ENCODE results near the gene FRS3. TPM values are rescaled to one million over a fixed set of nuclear protein-coding genes. Genes with fewer than 3 reads are reported as not detected.

Gene FRS3
- total RNA-seq, 2 donors from 2014 or later, result 2.6 to 5.3 TPM

DNA sequence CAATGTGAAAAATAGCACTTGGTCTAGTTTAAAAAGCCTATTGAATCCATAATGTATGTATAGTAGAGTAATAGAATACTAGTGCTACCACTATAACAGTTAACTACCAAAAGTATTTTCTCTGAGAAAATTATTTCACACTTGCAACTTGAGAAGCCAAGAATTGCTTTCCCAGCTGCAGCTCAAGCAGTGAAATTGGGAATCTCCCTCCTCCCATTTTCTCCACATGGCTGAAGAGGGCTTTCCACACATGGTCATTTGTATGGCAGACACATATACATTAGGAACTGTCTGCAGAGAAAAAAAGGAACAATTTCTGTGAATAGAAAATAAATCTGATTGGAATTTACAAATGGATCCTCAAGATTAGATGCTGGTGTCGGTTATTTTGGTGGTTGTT is 42.3 kb upstream of the FRS3 start:
- Histone ChIP-seq H3K36me3 (replicated peaks in 1 of 2; ENCODE audit: insufficient read depth in 1 of 2, low read depth in 2 of 2) (no peaks in the 10 kb centered on the region), H3K4me1 (no peaks in the 10 kb centered on the region), H3K4me3 (no peak overlapping the region), H3K9me3 (no peaks in the 10 kb centered on the region), H3K27ac (no peak overlapping the region), H3K27me3 (no peaks in the 10 kb centered on the region)
- intact Hi-C loops (cut with DNase I), result no loop called here
- WGBS, 2 donors, result 96 to 100% methylated on average over 1 of the region's 1 CpG
- DNase-seq (no peak), ATAC-seq (no peak)
- no peak for TF ChIP-seq POLR2A (IDR thresholded peaks at IDR 0.05)
- TF ChIP-seq, protein P1, sequence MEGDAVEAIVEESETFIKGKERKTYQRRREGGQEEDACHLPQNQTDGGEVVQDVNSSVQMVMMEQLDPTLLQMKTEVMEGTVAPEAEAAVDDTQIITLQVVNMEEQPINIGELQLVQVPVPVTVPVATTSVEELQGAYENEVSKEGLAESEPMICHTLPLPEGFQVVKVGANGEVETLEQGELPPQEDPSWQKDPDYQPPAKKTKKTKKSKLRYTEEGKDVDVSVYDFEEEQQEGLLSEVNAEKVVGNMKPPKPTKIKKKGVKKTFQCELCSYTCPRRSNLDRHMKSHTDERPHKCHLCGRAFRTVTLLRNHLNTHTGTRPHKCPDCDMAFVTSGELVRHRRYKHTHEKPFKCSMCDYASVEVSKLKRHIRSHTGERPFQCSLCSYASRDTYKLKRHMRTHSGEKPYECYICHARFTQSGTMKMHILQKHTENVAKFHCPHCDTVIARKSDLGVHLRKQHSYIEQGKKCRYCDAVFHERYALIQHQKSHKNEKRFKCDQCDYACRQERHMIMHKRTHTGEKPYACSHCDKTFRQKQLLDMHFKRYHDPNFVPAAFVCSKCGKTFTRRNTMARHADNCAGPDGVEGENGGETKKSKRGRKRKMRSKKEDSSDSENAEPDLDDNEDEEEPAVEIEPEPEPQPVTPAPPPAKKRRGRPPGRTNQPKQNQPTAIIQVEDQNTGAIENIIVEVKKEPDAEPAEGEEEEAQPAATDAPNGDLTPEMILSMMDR (IDR thresholded peaks at IDR 0.05), result no peak

DNA sequence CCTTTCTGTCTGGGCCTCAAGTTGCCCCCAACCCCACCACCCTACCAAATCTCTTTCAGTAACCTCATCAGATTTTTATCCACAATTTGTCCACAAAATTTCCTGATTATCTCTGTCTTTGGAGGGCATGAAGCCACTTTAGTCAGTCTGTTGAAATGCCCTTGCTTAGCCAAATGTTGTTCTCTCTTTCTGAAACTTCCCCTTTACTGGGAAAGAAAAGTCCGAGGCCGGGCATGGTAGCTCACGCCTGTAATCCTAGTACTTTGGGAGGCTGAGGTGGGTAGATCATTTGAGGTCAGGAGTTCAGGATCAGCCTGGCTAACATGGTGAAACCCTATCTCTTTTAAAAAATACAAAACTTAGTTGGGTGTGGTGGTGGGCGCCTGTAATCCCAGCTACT is 41.6 kb upstream of the FRS3 start:
- TF ChIP-seq, protein P1 (IDR thresholded peaks at IDR 0.05), result no peak
- TF ChIP-seq POLR2A (IDR thresholded peaks at IDR 0.05), result no peak
- 82 to 85% methylated on average over 4 of the region's 4 CpGs for WGBS, 2 donors

DNA sequence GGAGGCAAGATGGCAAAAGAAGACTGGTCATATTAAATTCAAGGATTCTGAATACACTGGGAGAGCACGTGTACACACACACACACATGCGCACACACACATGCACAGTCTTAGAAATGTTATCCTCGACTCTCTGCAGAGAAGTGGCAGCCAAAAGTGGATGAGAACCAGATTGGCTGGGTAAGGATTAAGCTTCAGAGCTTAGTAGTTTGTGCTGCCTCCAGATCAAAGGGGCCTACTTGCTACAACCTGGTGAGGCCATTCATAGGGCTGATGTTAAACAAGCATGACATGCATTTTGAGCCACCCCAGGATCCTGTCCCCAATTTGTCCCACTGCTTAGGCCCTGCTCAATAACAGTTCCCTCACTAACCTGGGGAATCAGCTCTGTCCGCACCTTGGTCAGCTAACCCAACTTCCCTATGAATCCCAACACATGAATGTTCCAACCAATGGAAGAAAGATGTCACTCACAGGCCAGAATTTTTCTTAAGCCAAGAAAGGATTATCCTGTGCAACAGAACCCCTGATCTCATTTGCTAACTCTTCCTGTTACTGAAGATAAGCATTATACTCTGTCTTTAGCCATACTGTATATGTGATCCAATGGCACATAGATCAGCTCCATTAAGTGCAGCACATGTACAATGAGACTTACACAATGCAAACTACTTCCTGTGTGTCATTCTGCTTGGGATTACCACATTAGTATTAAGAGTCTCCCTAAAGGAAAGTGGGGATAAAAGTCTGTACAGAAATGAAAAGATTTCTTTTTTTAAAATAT is 38.8 kb upstream of the FRS3 start:
- ATAC-seq (no peak), DNase-seq (no peak)
- Histone ChIP-seq H3K4me1 (no peaks in the 10 kb centered on the region), H3K4me3 (no peak overlapping the region), H3K9me3 (no peaks in the 10 kb centered on the region), H3K36me3 (replicated peaks in 1 of 2; ENCODE audit: insufficient read depth in 1 of 2, low read depth in 2 of 2) (no peaks in the 10 kb centered on the region), H3K27ac (no peak overlapping the region), H3K27me3 (no peaks in the 10 kb centered on the region)
- intact Hi-C loops (cut with DNase I), result no loop called here
- TF ChIP-seq POLR2A (IDR thresholded peaks at IDR 0.05), result no peak
- TF ChIP-seq, protein P1 (IDR thresholded peaks at IDR 0.05), result no peak
- 69 to 73% methylated on average over 4 of the region's 4 CpGs for WGBS, 2 donors

More for the DNA sequence above, 41.6 kb upstream of the FRS3 start:
- no peak overlapping the region for H3K4me3 ChIP-seq
- intact Hi-C loops (cut with DNase I), result no loop called here
- H3K27me3 ChIP-seq, result no peaks in the 10 kb centered on the region
- DNase-seq (no peak), ATAC-seq (no peak)
- H3K27ac ChIP-seq, result no peak overlapping the region
- no peaks in the 10 kb centered on the region for H3K36me3 ChIP-seq (replicated peaks in 1 of 2; ENCODE audit: insufficient read depth in 1 of 2, low read depth in 2 of 2)
- H3K9me3 ChIP-seq, result no peaks in the 10 kb centered on the region
- no peaks in the 10 kb centered on the region for H3K4me1 ChIP-seq

DNA sequence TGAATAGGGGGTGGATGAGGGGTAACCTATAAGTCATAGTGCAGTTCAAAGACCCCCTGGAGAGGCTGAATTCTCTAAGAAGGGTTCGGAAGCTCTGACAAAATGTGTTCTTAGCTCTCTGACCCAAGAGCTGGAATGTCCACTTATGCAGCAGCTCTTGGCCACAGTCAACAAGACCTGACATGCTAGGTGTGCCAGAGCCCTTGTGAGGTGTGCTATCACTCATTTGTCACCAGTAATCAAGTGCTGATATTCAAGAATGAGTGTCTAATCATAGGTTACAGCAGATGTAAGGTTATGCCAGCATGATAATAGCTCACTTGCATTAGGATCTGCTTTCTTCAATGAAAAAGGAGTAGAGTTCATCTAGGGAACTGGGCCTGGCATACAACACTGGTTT is 35.9 kb upstream of the FRS3 start:
- Histone ChIP-seq H3K36me3 (replicated peaks in 1 of 2; ENCODE audit: insufficient read depth in 1 of 2, low read depth in 2 of 2) (no peaks in the 10 kb centered on the region), H3K27ac (no peak overlapping the region), H3K4me1 (no peaks in the 10 kb centered on the region), H3K27me3 (no peaks in the 10 kb centered on the region), H3K9me3 (no peaks in the 10 kb centered on the region), H3K4me3 (no peak overlapping the region)
- no peak for DNase-seq
- intact Hi-C loops (cut with DNase I), result no loop called here
- 88 to 100% methylated on average over 1 of the region's 1 CpG for WGBS, 2 donors
- TF ChIP-seq, protein P1 (IDR thresholded peaks at IDR 0.05), result no peak
- TF ChIP-seq POLR2A (IDR thresholded peaks at IDR 0.05), result no peak
- no peak for ATAC-seq

DNA sequence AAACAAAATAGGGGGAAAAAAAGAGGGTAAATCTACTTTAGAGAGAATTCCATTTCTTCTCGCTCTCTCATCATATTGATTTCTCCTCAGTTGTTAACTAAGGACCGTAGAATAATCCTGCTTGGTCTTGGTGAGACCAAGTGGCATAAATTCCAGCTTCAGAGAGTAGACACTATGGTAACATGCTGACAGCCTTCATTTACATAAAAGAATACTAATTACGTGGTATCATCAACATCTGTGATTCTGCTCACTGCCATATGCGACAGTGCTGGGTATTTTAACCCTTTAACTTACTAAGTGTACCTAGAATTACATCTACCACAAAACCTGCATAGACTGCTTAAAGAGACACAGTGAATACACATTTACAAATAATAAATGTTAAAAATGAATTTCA is 34.9 kb upstream of the FRS3 start:
- intact Hi-C loops (cut with DNase I), result no loop called here
- Histone ChIP-seq H3K4me3 (no peak overlapping the region), H3K27ac (no peak overlapping the region), H3K27me3 (no peaks in the 10 kb centered on the region), H3K4me1 (no peaks in the 10 kb centered on the region), H3K36me3 (replicated peaks in 1 of 2; ENCODE audit: insufficient read depth in 1 of 2, low read depth in 2 of 2) (no peaks in the 10 kb centered on the region), H3K9me3 (no peaks in the 10 kb centered on the region)
- DNase-seq (no peak), ATAC-seq (no peak)
- 68 to 69% methylated on average over 4 of the region's 4 CpGs for WGBS, 2 donors
- TF ChIP-seq POLR2A (IDR thresholded peaks at IDR 0.05), result no peak
- TF ChIP-seq, protein P1 (IDR thresholded peaks at IDR 0.05), result no peak
